ENCODE results near the gene LRG1. TPM values are rescaled to one million over a fixed set of nuclear protein-coding genes. Genes with fewer than 3 reads are reported as not detected.

The LRG1 gene
- total RNA-seq, 4 donors from 2014 or later, result 2.1 to 8.5 TPM; not detected in 2

DNA sequence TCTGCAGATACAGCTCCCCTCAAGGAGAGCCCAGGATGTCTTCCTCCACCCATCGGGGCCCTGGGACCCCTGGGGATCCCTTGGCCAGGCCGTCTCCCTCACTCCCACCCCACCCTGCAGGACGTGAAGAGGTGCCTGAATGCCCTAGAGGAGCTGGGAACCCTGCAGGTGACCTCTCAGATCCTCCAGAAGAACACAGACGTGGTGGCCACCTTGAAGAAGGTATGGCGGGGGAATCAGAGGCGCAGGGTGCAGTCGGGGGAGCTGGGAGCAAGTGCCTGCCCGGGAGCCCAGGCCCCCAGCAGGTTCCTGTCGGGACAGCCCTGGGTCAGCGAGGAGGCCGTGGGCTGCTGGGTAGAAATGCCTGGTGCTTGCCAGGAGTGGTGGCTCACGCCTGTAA lies 41.1 kb downstream of the LRG1 start:
- no peaks in the 10 kb centered on the region for H3K9me3 ChIP-seq
- peaks cover 0 to 22% (median 0%) of the 10 kb centered on the region in 3 donors for H3K4me1 ChIP-seq
- peaks cover 0 to 97% of the 10 kb centered on the region in 2 donors for H3K36me3 ChIP-seq
- no peak for ATAC-seq
- 100% methylated on average over 1 of the region's 12 CpGs; no CpG with 5 or more reads in 1 of the 2 donors for WGBS, 2 donors (ENCODE audit: low coverage in 1 of 2)
- H3K4me3 ChIP-seq, result no peak overlapping the region
- H3K27me3 ChIP-seq, result no peaks in the 10 kb centered on the region
- TF ChIP-seq POLR2A (IDR thresholded peaks at IDR 0.05) (no peak), POLR2AphosphoS5 (IDR thresholded peaks at IDR 0.05) (no peak), EP300 (IDR thresholded peaks at IDR 0.05) (no peak)
- TF ChIP-seq, protein P1, sequence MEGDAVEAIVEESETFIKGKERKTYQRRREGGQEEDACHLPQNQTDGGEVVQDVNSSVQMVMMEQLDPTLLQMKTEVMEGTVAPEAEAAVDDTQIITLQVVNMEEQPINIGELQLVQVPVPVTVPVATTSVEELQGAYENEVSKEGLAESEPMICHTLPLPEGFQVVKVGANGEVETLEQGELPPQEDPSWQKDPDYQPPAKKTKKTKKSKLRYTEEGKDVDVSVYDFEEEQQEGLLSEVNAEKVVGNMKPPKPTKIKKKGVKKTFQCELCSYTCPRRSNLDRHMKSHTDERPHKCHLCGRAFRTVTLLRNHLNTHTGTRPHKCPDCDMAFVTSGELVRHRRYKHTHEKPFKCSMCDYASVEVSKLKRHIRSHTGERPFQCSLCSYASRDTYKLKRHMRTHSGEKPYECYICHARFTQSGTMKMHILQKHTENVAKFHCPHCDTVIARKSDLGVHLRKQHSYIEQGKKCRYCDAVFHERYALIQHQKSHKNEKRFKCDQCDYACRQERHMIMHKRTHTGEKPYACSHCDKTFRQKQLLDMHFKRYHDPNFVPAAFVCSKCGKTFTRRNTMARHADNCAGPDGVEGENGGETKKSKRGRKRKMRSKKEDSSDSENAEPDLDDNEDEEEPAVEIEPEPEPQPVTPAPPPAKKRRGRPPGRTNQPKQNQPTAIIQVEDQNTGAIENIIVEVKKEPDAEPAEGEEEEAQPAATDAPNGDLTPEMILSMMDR (IDR thresholded peaks at IDR 0.05), result no peak
- no peak overlapping the region for H3K27ac ChIP-seq

DNA sequence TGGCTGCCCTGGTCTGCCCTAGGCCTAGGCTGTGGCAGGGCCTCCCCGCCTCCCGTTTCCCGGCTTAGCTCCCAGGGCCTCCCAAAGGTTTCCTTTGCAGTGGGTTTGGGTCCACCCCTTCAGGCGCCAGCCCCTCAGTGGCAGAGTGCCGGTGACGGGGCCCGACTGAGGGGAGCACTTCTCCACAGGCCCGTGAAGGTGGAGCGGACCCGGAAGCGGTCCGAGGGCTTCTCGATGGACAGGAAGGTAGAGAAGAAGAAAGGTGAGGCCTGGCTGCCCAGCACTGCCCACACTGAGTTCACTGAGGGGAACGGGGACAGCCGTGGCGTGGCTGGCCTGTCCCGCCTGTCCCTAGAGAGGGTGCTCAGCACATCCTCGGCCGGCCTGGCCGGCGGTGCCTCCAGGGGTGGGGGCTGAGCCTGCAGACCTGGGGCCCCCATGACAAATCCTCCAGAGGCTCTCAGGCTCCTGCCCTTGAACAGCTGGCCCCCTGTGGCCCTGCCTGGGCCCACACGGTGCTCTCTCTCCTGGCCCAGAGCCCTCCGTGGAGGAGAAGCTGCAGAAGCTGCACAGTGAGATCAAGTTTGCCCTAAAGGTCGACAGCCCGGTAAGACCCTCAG lies 42.0 kb downstream of the LRG1 start:
- ATAC-seq, result no peak
- no CpG with 5 or more reads among the region's 25 CpGs for WGBS, 2 donors (ENCODE audit: low coverage in 1 of 2)

DNA sequence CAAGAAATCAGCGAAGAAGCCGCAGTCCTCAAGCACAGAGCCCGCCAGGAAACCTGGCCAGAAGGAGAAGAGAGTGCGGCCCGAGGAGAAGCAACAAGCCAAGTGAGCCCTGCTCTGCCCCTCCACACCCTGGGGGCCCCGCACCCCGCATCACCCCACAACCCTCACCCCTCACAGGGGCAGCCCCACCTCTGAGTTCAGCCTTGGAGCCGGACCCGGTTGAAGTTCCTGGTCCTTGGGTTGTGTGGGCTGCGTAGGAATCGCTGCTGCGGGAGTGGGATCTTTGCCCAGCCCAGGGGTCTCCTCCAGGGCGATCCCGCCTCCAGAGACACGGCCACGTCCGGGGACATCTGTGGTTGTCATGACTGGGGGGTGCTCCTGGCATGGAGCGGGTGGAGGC lies 43.5 kb downstream of the LRG1 start:
- Histone ChIP-seq H3K27me3 (no peaks in the 10 kb centered on the region), H3K4me1 (no peaks in the 10 kb centered on the region), H3K9me3 (no peaks in the 10 kb centered on the region), H3K36me3 (peaks cover 0 to 89% of the 10 kb centered on the region in 2 donors), H3K27ac (no peak overlapping the region), H3K4me3 (no peak overlapping the region)
- TF ChIP-seq EP300 (IDR thresholded peaks at IDR 0.05), result no peak
- TF ChIP-seq POLR2AphosphoS5 (IDR thresholded peaks at IDR 0.05), result no peak
- no peak for TF ChIP-seq POLR2A (IDR thresholded peaks at IDR 0.05)
- TF ChIP-seq, protein P1 (IDR thresholded peaks at IDR 0.05), result no peak
- ATAC-seq, result no peak
- 100% methylated on average over 1 of the region's 18 CpGs; no CpG with 5 or more reads in 1 of the 2 donors for WGBS, 2 donors (ENCODE audit: low coverage in 1 of 2)

More for the DNA sequence above, 42.0 kb downstream of the LRG1 start:
- TF ChIP-seq POLR2AphosphoS5 (IDR thresholded peaks at IDR 0.05) (no peak), POLR2A (IDR thresholded peaks at IDR 0.05) (no peak), EP300 (IDR thresholded peaks at IDR 0.05) (no peak)
- TF ChIP-seq, protein P1 (IDR thresholded peaks at IDR 0.05), result no peak
- peaks cover 0 to 13% (median 0%) of the 10 kb centered on the region in 3 donors for H3K4me1 ChIP-seq
- H3K4me3 ChIP-seq, result no peak overlapping the region
- H3K27ac ChIP-seq, result no peak overlapping the region
- H3K9me3 ChIP-seq, result no peaks in the 10 kb centered on the region
- H3K27me3 ChIP-seq, result no peaks in the 10 kb centered on the region
- H3K36me3 ChIP-seq, result peaks cover 0 to 95% of the 10 kb centered on the region in 2 donors

DNA sequence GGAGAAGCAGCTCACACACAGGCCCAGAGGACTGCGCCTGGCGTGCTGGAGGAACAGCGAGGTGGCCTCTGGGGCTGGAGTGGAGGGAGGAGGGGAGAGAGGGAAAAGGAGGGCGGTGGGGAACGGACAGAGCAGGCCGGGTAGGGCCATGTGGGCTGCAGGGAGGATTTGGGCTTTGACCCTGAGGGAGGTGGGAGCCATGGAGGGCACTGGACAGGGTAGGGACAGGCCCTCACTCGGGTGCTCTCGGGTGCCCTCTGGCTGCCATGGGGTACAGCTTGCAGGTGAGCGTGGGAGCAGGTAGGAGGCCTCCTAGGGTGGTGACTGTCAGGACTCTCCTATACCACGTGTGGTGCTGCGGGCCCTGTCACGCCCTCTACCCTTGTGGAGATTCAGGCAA lies 44.4 kb downstream of the LRG1 start:
- no peak for ATAC-seq
- Histone ChIP-seq H3K9me3 (no peaks in the 10 kb centered on the region), H3K36me3 (peaks cover 0 to 89% of the 10 kb centered on the region in 2 donors), H3K4me1 (no peaks in the 10 kb centered on the region), H3K27ac (no peak overlapping the region), H3K4me3 (no peak overlapping the region), H3K27me3 (no peaks in the 10 kb centered on the region)
- TF ChIP-seq POLR2AphosphoS5 (IDR thresholded peaks at IDR 0.05), result no peak
- TF ChIP-seq, protein P1 (IDR thresholded peaks at IDR 0.05), result peak in 1 of 4 experiments; percentile 18
- WGBS, 2 donors (ENCODE audit: low coverage in 1 of 2), result 84 to 86% methylated on average over 4 to 7 of the region's 12 CpGs

DNA sequence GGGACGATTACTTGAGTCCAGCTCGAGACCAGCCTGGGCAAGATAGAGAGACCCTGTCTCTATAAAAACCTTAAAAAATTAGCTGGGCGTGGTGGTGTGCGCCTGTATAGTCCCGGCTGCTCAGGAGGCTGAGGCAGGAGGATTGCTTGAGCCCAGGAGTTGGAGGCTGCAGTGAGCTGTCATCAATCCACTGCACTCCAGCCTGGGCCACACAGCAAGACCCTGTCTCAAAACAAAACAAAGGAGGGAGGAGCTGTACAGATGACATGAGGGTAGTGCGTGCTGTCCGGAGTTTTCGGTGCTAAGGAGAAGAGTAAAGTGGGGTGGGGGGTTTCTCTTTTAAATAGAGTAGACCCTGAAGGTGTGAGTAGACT lies 45.2 kb downstream of the LRG1 start:
- Histone ChIP-seq H3K4me3 (no peak overlapping the region), H3K36me3 (peaks cover 0 to 89% of the 10 kb centered on the region in 2 donors), H3K4me1 (no peaks in the 10 kb centered on the region), H3K9me3 (no peaks in the 10 kb centered on the region), H3K27me3 (no peaks in the 10 kb centered on the region), H3K27ac (no peak overlapping the region)
- 92% methylated on average over 7 of the region's 8 CpGs; no CpG with 5 or more reads in 1 of the 2 donors for WGBS, 2 donors (ENCODE audit: low coverage in 1 of 2)
- no peak for ATAC-seq
- TF ChIP-seq, protein P1 (IDR thresholded peaks at IDR 0.05), result no peak
- no peak for TF ChIP-seq POLR2A (IDR thresholded peaks at IDR 0.05)

Measured in gastroesophageal sphincter (tissue), 4 donors.